ENCODE measurements around the gene VAV3. TPM values are rescaled to one million over a fixed set of nuclear protein-coding genes. Genes with fewer than 3 reads are reported as not detected.

The VAV3 gene
- total and polyA plus RNA-seq, 2 of the 13 experiments (the other 11 are each of a cell fraction or from before 2014, with no cell fraction given), result 15.9 to 29.8 TPM

DNA sequence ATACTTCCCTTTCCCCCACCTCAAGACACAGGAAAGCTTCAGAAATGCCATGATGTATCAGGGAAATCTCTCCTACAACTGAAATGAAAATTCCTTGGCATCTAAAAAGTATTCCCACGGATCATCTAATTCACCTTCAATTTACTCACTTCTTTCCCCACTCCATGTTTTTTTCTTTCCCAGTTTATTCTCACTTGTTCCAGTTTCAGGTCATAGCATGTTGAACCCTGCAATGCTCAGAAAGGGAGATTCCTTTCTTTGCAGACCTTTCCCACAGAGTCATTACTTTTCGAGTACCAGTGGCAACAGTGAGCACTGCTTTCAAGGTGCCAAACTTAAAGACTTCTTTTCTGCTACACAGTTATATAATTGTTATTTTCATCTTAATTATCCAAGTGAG is 305.0 kb downstream of the VAV3 start:
- H3K79me2 ChIP-seq (ENCODE audit: insufficient read depth, low read length), result peaks cover 3% of the 10 kb centered on the region
- TF ChIP-seq HES4 (CRISPR knock-in tag; IDR thresholded peaks at IDR 0.05; ENCODE audit: borderline replicate concordance), result no peak
- TF ChIP-seq, protein P1, sequence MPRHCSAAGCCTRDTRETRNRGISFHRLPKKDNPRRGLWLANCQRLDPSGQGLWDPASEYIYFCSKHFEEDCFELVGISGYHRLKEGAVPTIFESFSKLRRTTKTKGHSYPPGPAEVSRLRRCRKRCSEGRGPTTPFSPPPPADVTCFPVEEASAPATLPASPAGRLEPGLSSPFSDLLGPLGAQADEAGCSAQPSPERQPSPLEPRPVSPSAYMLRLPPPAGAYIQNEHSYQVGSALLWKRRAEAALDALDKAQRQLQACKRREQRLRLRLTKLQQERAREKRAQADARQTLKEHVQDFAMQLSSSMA (CRISPR knock-in tag; IDR thresholded peaks at IDR 0.05), result no peak
- no peak for TF ChIP-seq BCL6 (CRISPR knock-in tag; IDR thresholded peaks at IDR 0.05)
- no peak for TF ChIP-seq ZNF672 (CRISPR knock-in tag; IDR thresholded peaks at IDR 0.05)
- TF ChIP-seq, protein P2, sequence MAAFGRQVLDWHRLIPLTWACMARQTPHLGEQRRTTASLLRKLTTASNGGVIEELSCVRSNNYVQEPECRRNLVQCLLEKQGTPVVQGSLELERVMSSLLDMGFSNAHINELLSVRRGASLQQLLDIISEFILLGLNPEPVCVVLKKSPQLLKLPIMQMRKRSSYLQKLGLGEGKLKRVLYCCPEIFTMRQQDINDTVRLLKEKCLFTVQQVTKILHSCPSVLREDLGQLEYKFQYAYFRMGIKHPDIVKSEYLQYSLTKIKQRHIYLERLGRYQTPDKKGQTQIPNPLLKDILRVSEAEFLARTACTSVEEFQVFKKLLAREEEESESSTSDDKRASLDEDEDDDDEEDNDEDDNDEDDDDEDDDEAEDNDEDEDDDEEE (CRISPR knock-in tag; IDR thresholded peaks at IDR 0.05), result no peak
- no peak for TF ChIP-seq ZNF547 (CRISPR knock-in tag; IDR thresholded peaks at IDR 0.05)
- no peak for TF ChIP-seq CREB1 (IDR thresholded peaks at IDR 0.05)
- TF ChIP-seq CREB1 (CRISPR knock-in tag; IDR thresholded peaks at IDR 0.05), result no peak
- TF ChIP-seq MTF1 (CRISPR knock-in tag; IDR thresholded peaks at IDR 0.05), result no peak
- TF ChIP-seq CSRNP2 (CRISPR knock-in tag; conservative IDR thresholded peaks at IDR 0.05; ENCODE audit: low read depth), result no peak
- TF ChIP-seq PAXIP1 (CRISPR knock-in tag; conservative IDR thresholded peaks at IDR 0.05), result no peak
- TF ChIP-seq ZNF557 (CRISPR knock-in tag; IDR thresholded peaks at IDR 0.05), result no peak
- no peak for TF ChIP-seq SOX5 (CRISPR knock-in tag; IDR thresholded peaks at IDR 0.05; ENCODE audit: borderline replicate concordance)
- no peak for TF ChIP-seq HNRNPH1 (optimal IDR thresholded peaks at IDR 0.05; ENCODE audit: low read depth, low read length)
- TF ChIP-seq SIN3A (IDR thresholded peaks at IDR 0.05; ENCODE audit: borderline replicate concordance, low read depth, low read length), result no peak
- POLR2A ChIA-PET, result no interaction called here
- 0 out of 5 replicates have a peak, but pooled peaks cover 0 to 3% of the 10 kb centered on the region in 2 experiments for H3K36me3 ChIP-seq (replicated peaks in 1 of 2; ENCODE audit: control insufficient read depth in 1 of 2, insufficient read depth in 2 of 2, low read length in 2 of 2)
- FAIRE-seq, result no peak
- peaks cover 14% of the 10 kb centered on the region for H3K4me1 ChIP-seq (ENCODE audit: insufficient read depth, low read length)
- CTCF ChIA-PET (ENCODE audit: low intra/inter-chr PET ratio, low total read pairs), result no interaction called here
- no peak overlapping the region for H2AFZ ChIP-seq (ENCODE audit: low read length)
- WGBS (ENCODE audit: low lambda C conversion rate), result 93% methylated on average over 2 of the region's 2 CpGs
- in situ Hi-C loops (cut with HindIII; ENCODE audit: extremely low pct_ligation_motif_present, low pct_unique_long_range_greater_than_20kb) (no loop called here), intact Hi-C loops (cut with micrococcal nuclease; ENCODE audit: unreplicated experiment) (no loop called here)
- H3K27me3 ChIP-seq (ENCODE audit: control insufficient read depth in 1 of 2, insufficient read depth in 2 of 2, low read length in 2 of 2), result no peaks in the 10 kb centered on the region
- no peak for DNase-seq (ENCODE audit: low spot score)
- H4K20me1 ChIP-seq (ENCODE audit: insufficient read depth, low read length), result no peaks in the 10 kb centered on the region
- H3K9me3 ChIP-seq (ENCODE audit: low read length), result no peaks in the 10 kb centered on the region
- H3K27ac ChIP-seq (ENCODE audit: extremely low read length, insufficient read depth, low read length), result no peak overlapping the region
- H3K9ac ChIP-seq (ENCODE audit: insufficient read depth, low read depth, low read length), result no peak overlapping the region
- no peak for ATAC-seq
- no TSS peak for BruUV-seq (replicated peaks)
- H3K4me3 ChIP-seq (replicated peaks in 1 of 3; ENCODE audit: insufficient read depth in 1 of 3, low read depth in 2 of 3, low read length in 3 of 3), result no peak overlapping the region
- H3K4me2 ChIP-seq (ENCODE audit: low read depth, low read length), result no peak overlapping the region
